ENCODE results near the gene BARHL2. TPM values are rescaled to one million over a fixed set of nuclear protein-coding genes. Genes with fewer than 3 reads are reported as not detected.

Gene BARHL2
- total and polyA plus RNA-seq, 12 donors = 0.13 TPM; not detected in 11

GRCh38 chr1:90705956-90706355 lies 11.1 kb downstream of the BARHL2 start:
- WGBS, 2 donors = 6 to 8% methylated on average over 8 of the region's 8 CpGs
- H3K9me3 ChIP-seq = no peaks in the 10 kb centered on the region
- TF ChIP-seq CTCF (IDR thresholded peaks at IDR 0.05) = no peak
- H3K27me3 ChIP-seq = peaks cover 5 to 99% (median 97%) of the 10 kb centered on the region in 7 donors
- ATAC-seq = no peak
- H3K27ac ChIP-seq = no peak overlapping the region
- no peaks in the 10 kb centered on the region for H3K36me3 ChIP-seq
- H3K4me3 ChIP-seq = no peak overlapping the region
- intact Hi-C loops (cut with DNase I) = no loop called here
- no peak for DNase-seq
- peaks cover 3 to 21% (median 15%) of the 10 kb centered on the region in 9 donors for H3K4me1 ChIP-seq

GRCh38 chr1:90704817-90705216 lies 12.3 kb downstream of the BARHL2 start:
- ATAC-seq (no peak), DNase-seq (no peak)
- no peak for TF ChIP-seq CTCF (IDR thresholded peaks at IDR 0.05)
- WGBS, 2 donors = 7 to 8% methylated on average over 14 of the region's 14 CpGs
- H3K4me3 ChIP-seq = no peak overlapping the region
- no peaks in the 10 kb centered on the region for H3K36me3 ChIP-seq
- H3K27me3 ChIP-seq = peaks cover 0 to 99% (median 97%) of the 10 kb centered on the region in 7 donors
- H3K4me1 ChIP-seq = peaks cover 3 to 18% (median 15%) of the 10 kb centered on the region in 9 donors
- intact Hi-C loops (cut with DNase I) = no loop called here
- H3K9me3 ChIP-seq = no peaks in the 10 kb centered on the region
- no peak overlapping the region for H3K27ac ChIP-seq

GRCh38 chr1:90694846-90695245 lies 22.3 kb downstream of the BARHL2 start:
- intact Hi-C loops (cut with DNase I) = no loop called here
- Histone ChIP-seq H3K27ac (no peak overlapping the region), H3K27me3 (peaks cover 0 to 90% (median 61%) of the 10 kb centered on the region in 7 donors), H3K4me1 (no peaks in the 10 kb centered on the region), H3K9me3 (no peaks in the 10 kb centered on the region), H3K4me3 (no peak overlapping the region), H3K36me3 (no peaks in the 10 kb centered on the region)
- ATAC-seq = no peak
- 60 to 65% methylated on average over 3 of the region's 3 CpGs for WGBS, 2 donors
- no peak for DNase-seq
- TF ChIP-seq CTCF (IDR thresholded peaks at IDR 0.05) = no peak

- WGBS, 2 donors = 88 to 91% methylated on average over 3 of the region's 3 CpGs
Observed at GRCh38 chr1:90687747-90688146, 29.4 kb downstream of the BARHL2 start.

More at GRCh38 chr1:90687747-90688146, 29.4 kb downstream of the BARHL2 start:
- H3K36me3 ChIP-seq = no peaks in the 10 kb centered on the region
- no peak for DNase-seq
- H3K4me3 ChIP-seq = no peak overlapping the region
- no peak for TF ChIP-seq CTCF (IDR thresholded peaks at IDR 0.05)
- intact Hi-C loops (cut with DNase I) = no loop called here
- peaks cover 0 to 44% (median 26%) of the 10 kb centered on the region in 7 donors for H3K27me3 ChIP-seq
- no peak overlapping the region for H3K27ac ChIP-seq
- H3K9me3 ChIP-seq = no peaks in the 10 kb centered on the region
- no peaks in the 10 kb centered on the region for H3K4me1 ChIP-seq
- no peak for ATAC-seq

Measured in heart right ventricle (tissue), 16 donors.